ENCODE measurements around the gene DYNC1H1. TPM values are rescaled to one million over a fixed set of nuclear protein-coding genes. Genes with fewer than 3 reads are reported as not detected.
"Not testable (repeated sequence)": the region's sequence is repeated elsewhere in the genome, so short reads cannot be mapped to it uniquely, and the experiment has no call there.

DYNC1H1 gene
- total RNA-seq, 1 experiment from 2014 or later = 606 TPM

GRCh38 chr14:102080183-102081080 lies 116.1 kb downstream of the DYNC1H1 start:
- H3K9ac ChIP-seq (ENCODE audit: low read length) = no peak overlapping the region
- ChIA-PET POLR2A (ENCODE audit: unreplicated experiment) (interaction anchor here (0.5 kb wide), 1 partner anchor 34 kb away, joined by 3 read pairs; no protein-coding TSS in a partner anchor), CTCF (no interaction called here)
- no peak overlapping the region for H2AFZ ChIP-seq (ENCODE audit: low read length)
- H3K4me2 ChIP-seq (ENCODE audit: low read length) = 0 out of 2 replicates have a peak overlapping the region, but pooled peaks have one; percentile 20
- DNase-seq (no peak), ATAC-seq (no peak)
- intact Hi-C loops (cut with micrococcal nuclease) = no loop called here
- peaks cover 40% of the 10 kb centered on the region for H3K79me2 ChIP-seq (ENCODE audit: low read length)
- H3K9me2 ChIP-seq (replicated peaks; ENCODE audit: low read length) = no peaks in the 10 kb centered on the region
- no peaks in the 10 kb centered on the region for H3K27me3 ChIP-seq (ENCODE audit: low read length)
- H3K36me3 ChIP-seq (ENCODE audit: low read depth, low read length) = peaks cover 62% of the 10 kb centered on the region
- TF ChIP-seq CTCF (conservative IDR thresholded peaks at IDR 0.05; ENCODE audit: low read depth, low read length) (no peak), EZH2phosphoT487 (IDR thresholded peaks at IDR 0.05; ENCODE audit: borderline replicate concordance, low read length) (no peak), EZH2 (IDR thresholded peaks at IDR 0.05; ENCODE audit: low read length, unreplicated experiment) (no peak)
- BruUV-seq (replicated peaks) = no TSS peak
- H3F3A ChIP-seq (ENCODE audit: low read length, unreplicated experiment) = peaks cover 37% of the 10 kb centered on the region
- H3K27ac ChIP-seq (ENCODE audit: low read length) = no peak overlapping the region
- no peak overlapping the region for H3K4me3 ChIP-seq (ENCODE audit: low read length)
- H4K20me1 ChIP-seq (ENCODE audit: low read length) = peaks cover 60% of the 10 kb centered on the region
- H3K9me3 ChIP-seq (ENCODE audit: low read length) = no peaks in the 10 kb centered on the region
- peaks cover 27% of the 10 kb centered on the region for H3K4me1 ChIP-seq (ENCODE audit: insufficient read depth, low read length)

- ATAC-seq (no peak), DNase-seq (no peak)
- Histone ChIP-seq H3K27me3 (ENCODE audit: low read length) (no peaks in the 10 kb centered on the region), H3K4me1 (ENCODE audit: insufficient read depth, low read length) (peaks cover 27% of the 10 kb centered on the region), H3K9ac (ENCODE audit: low read length) (no peak overlapping the region), H3K27ac (ENCODE audit: low read length) (no peak overlapping the region), H3K79me2 (ENCODE audit: low read length) (peaks cover 50% of the 10 kb centered on the region), H4K20me1 (ENCODE audit: low read length) (peaks cover 69% of the 10 kb centered on the region), H3K4me2 (ENCODE audit: low read length) (peak overlapping the region; percentile 94), H3K4me3 (ENCODE audit: low read length) (peak overlapping the region; percentile 86), H2AFZ (ENCODE audit: low read length) (no peak overlapping the region), H3K36me3 (ENCODE audit: low read depth, low read length) (peaks cover 70% of the 10 kb centered on the region), H3K9me3 (ENCODE audit: low read length) (no peaks in the 10 kb centered on the region), H3F3A (ENCODE audit: low read length, unreplicated experiment) (peaks cover 37% of the 10 kb centered on the region), H3K9me2 (replicated peaks; ENCODE audit: low read length) (no peaks in the 10 kb centered on the region)
- POLR2A ChIA-PET (ENCODE audit: unreplicated experiment) = no interaction called here
- intact Hi-C loops (cut with micrococcal nuclease) = no loop called here
- TF ChIP-seq CTCF (conservative IDR thresholded peaks at IDR 0.05; ENCODE audit: low read depth, low read length) (no peak), EZH2phosphoT487 (IDR thresholded peaks at IDR 0.05; ENCODE audit: borderline replicate concordance, low read length) (no peak), EZH2 (IDR thresholded peaks at IDR 0.05; ENCODE audit: low read length, unreplicated experiment) (no peak)
- BruUV-seq (replicated peaks) = no TSS peak
- CTCF ChIA-PET = no interaction called here
Observed at GRCh38 chr14:102081231-102082080, 117.1 kb downstream of the DYNC1H1 start.

- H3K9ac ChIP-seq (ENCODE audit: low read length) = peak overlapping the region; percentile 91
- H3K9me3 ChIP-seq (ENCODE audit: low read length); H3K9me2 ChIP-seq (replicated peaks; ENCODE audit: low read length); DNase-seq; BruUV-seq (replicated peaks); H2AFZ ChIP-seq (ENCODE audit: low read length); H3K27me3 ChIP-seq (ENCODE audit: low read length); H3K27ac ChIP-seq (ENCODE audit: low read length); ATAC-seq; intact Hi-C loops (cut with micrococcal nuclease): not testable (repeated sequence)
- ChIA-PET CTCF (interaction anchor here (0.9 kb wide), 1 partner anchor 12 kb away, joined by 4 read pairs; no protein-coding TSS in a partner anchor), POLR2A (ENCODE audit: unreplicated experiment) (interaction anchor here (0.6 kb wide), 2 partner anchors 348 to 1709 kb away, joined by 3 to 21 read pairs; a partner anchor contains a TSS)
- peaks cover 68% of the 10 kb centered on the region for H4K20me1 ChIP-seq (ENCODE audit: low read length)
- peaks cover 35% of the 10 kb centered on the region for H3K4me1 ChIP-seq (ENCODE audit: insufficient read depth, low read length)
- peaks cover 30% of the 10 kb centered on the region for H3F3A ChIP-seq (ENCODE audit: low read length, unreplicated experiment)
- peak overlapping the region; percentile 94 for H3K4me2 ChIP-seq (ENCODE audit: low read length)
- peak overlapping the region; percentile 86 for H3K4me3 ChIP-seq (ENCODE audit: low read length)
- peaks cover 62% of the 10 kb centered on the region for H3K79me2 ChIP-seq (ENCODE audit: low read length)
- H3K36me3 ChIP-seq (ENCODE audit: low read depth, low read length) = peaks cover 68% of the 10 kb centered on the region
Observed at GRCh38 chr14:102084522-102084921, 120.1 kb downstream of the DYNC1H1 start.
